Ovary (tissue), 3 donors: ENCODE results near the gene SMARCC1.

Experiments used
- CTCF ChIP-seq, 3 donors: fragments of 450-650 bp in 2 of 3; fragments of 200-600 bp in 1 of 3; IDR thresholded peaks; one replicate each; pipeline versions ENCODE4 v1.5.1 to v1.8.0; 2016 to 2022; ENCODE audit warnings: antibody characterized with exemption in 3 of 3, mild to moderate bottlenecking in 1 of 3
- EP300 ChIP-seq: sonication (generic); formaldehyde crosslinking; IDR thresholded peaks from one replicate; pipeline ENCODE4 v1.6.1; 2017; ENCODE audit warnings: antibody characterized with exemption
- donor health status: DM: no; HTN: no; CAD: no.

- no peak for TF ChIP-seq CTCF (IDR thresholded peaks at IDR 0.05)
- no peak for TF ChIP-seq EP300
These were observed 240.0 kb downstream of the SMARCC1 start for GRCh38 chr3:47541583-47542108.
